Prostate gland (tissue), 2 donors: Measurements from ENCODE around the gene SEMA3F. TPM values are rescaled to one million over a fixed set of nuclear protein-coding genes. Genes with fewer than 3 reads are reported as not detected.

Source experiments
- DNase-seq: peaks from one replicate; pipeline ENCODE4 v3.0.0-alpha.2; 2019; ENCODE audit warnings: low spot score
- H3K27ac ChIP-seq, 2 donors: fragments of 200-600 bp; sonication (generic); 2 replicates each; pipeline ENCODE4 v1.5.1; 2017 to 2019
- H3K27me3 ChIP-seq: fragments of 200-600 bp; sonication (generic); replicated peaks from 2 replicates; pipeline ENCODE4 v1.5.1; 2019; ENCODE audit not compliant: insufficient read depth
- H3K36me3 ChIP-seq, 2 donors: fragments of 200-600 bp; sonication (generic); 1 replicate in 1 of 2; 2 replicates in 1 of 2; pipeline versions ENCODE4 v1.5.1 to v1.8.1; 2017 to 2019
- H3K4me1 ChIP-seq: fragments of 200-600 bp; sonication (generic); replicated peaks from 2 replicates; pipeline ENCODE4 v1.5.1; 2019
- H3K4me3 ChIP-seq, 2 donors: fragments of 200-600 bp; sonication (generic); 2 replicates each; pipeline ENCODE4 v1.5.1; 2017 to 2019
- H3K9me3 ChIP-seq: fragments of 200-600 bp; sonication (generic); 2 replicates; pipeline ENCODE4 v1.5.1; 2017
- CTCF ChIP-seq, 4 experiments: fragments of 200-600 bp in 2 of 4; fragments of 450-650 bp in 2 of 4; sonication (generic) in 2 of 4; IDR thresholded peaks; 1 replicate in 3 of 4; 2 replicates in 1 of 4; pipeline ENCODE4 v1.5.1; 2016 to 2019; ENCODE audit warnings: antibody characterized with exemption in 4 of 4, mild to moderate bottlenecking in 2 of 4, moderate library complexity in 2 of 4
- POLR2A ChIP-seq: fragments of 450-650 bp; IDR thresholded peaks from one replicate; pipeline ENCODE4 v1.6.1; 2016; ENCODE audit warnings: antibody characterized with exemption, mild to moderate bottlenecking
- POLR2AphosphoS5 ChIP-seq: sonication (generic); formaldehyde crosslinking; IDR thresholded peaks from one replicate; pipeline ENCODE4 v1.6.1; 2017; ENCODE audit warnings: antibody characterized with exemption
- WGBS: methylation state at CpG from one replicate; pipeline ENCODE4 v1.1.5; 2018; 5-methylcytosine and 5-hydroxymethylcytosine counted together
- intact Hi-C: fragments of 100-400 bp; cut with DNase I; formaldehyde crosslinking; loops from one replicate; pipeline ENCODE4 v1.14.2; 2022
- total RNA-seq, 2 donors: library from RNA; depleted of rRNA; stranded (reverse); fragments of >200 nt; gene quantifications; one replicate each; pipeline ENCODE4 v1.1.0, GENCODE V29; 2016

The SEMA3F gene
- total RNA-seq, 2 donors from 2014 or later, result 43.3 to 71.8 TPM

- DNase-seq, result no peak
- no peaks in the 10 kb centered on the region for H3K27me3 ChIP-seq
- H3K4me1 ChIP-seq, result peaks cover 7% of the 10 kb centered on the region
- H3K36me3 ChIP-seq, result no peaks in the 10 kb centered on the region
- H3K4me3 ChIP-seq, result no peak overlapping the region
- intact Hi-C loops, result no loop called here
- no peaks in the 10 kb centered on the region for H3K9me3 ChIP-seq
- 50% methylated on average over 16 of the region's 16 CpGs for WGBS
- H3K27ac ChIP-seq, result peak overlapping the region in 1 of 2 donors; percentile 19
- TF ChIP-seq POLR2A, result no peak
- no peak for TF ChIP-seq POLR2AphosphoS5
- no peak for TF ChIP-seq CTCF (IDR thresholded peaks at IDR 0.05)
Observed at GRCh38 chr3:50126287-50127211, 28.6 kb upstream of the SEMA3F start.

GRCh38 chr3:50127251-50127691 lies 27.9 kb upstream of the SEMA3F start:
- no peaks in the 10 kb centered on the region for H3K9me3 ChIP-seq
- WGBS, result 50% methylated on average over 8 of the region's 8 CpGs
- TF ChIP-seq CTCF (IDR thresholded peaks at IDR 0.05), result no peak
- no peak for DNase-seq
- H3K4me1 ChIP-seq, result peaks cover 7% of the 10 kb centered on the region
- intact Hi-C loops, result no loop called here
- no peak overlapping the region for H3K4me3 ChIP-seq
- H3K27ac ChIP-seq, result peak overlapping the region in 1 of 2 donors; percentile 19
- H3K36me3 ChIP-seq, result no peaks in the 10 kb centered on the region
- H3K27me3 ChIP-seq, result no peaks in the 10 kb centered on the region

- 64% methylated on average over 4 of the region's 4 CpGs for whole genome bisulfite sequencing
- Histone ChIP-seq H3K4me3 (no peak overlapping the region), H3K36me3 (no peaks in the 10 kb centered on the region), H3K4me1 (peaks cover 7% of the 10 kb centered on the region), H3K9me3 (no peaks in the 10 kb centered on the region), H3K27me3 (no peaks in the 10 kb centered on the region), H3K27ac (no peak overlapping the region)
- DNase-seq, result no peak
- TF ChIP-seq CTCF (IDR thresholded peaks at IDR 0.05) (no peak), POLR2A (no peak), POLR2AphosphoS5 (no peak)
- intact Hi-C loops, result no loop called here
Observed at GRCh38 chr3:50128001-50128400, 27.1 kb upstream of the SEMA3F start.

GRCh38 chr3:50130436-50130835 lies 24.7 kb upstream of the SEMA3F start:
- no peak overlapping the region for H3K27ac ChIP-seq
- no peak for DNase-seq
- intact Hi-C loops, result no loop called here
- H3K4me3 ChIP-seq, result no peak overlapping the region
- 94% methylated on average over 2 of the region's 2 CpGs for WGBS
- H3K4me1 ChIP-seq, result peaks cover 4% of the 10 kb centered on the region
- no peaks in the 10 kb centered on the region for H3K36me3 ChIP-seq
- H3K27me3 ChIP-seq, result no peaks in the 10 kb centered on the region
- TF ChIP-seq CTCF (IDR thresholded peaks at IDR 0.05) (no peak), POLR2AphosphoS5 (no peak), POLR2A (no peak)
- H3K9me3 ChIP-seq, result no peaks in the 10 kb centered on the region
